ENCODE measurements around the gene ACER1.
A peak's percentile ranks its signal among the peaks of the same experiment; 100 is the strongest.

Gene ACER1

GRCh38 chr19:6267552-6268381 is 65.6 kb downstream of the ACER1 start:
- DNase-seq (ENCODE audit: low read depth), result no peak

GRCh38 chr19:6264803-6265202 is 68.6 kb downstream of the ACER1 start:
- no peak for DNase-seq (ENCODE audit: low read depth)

DNA sequence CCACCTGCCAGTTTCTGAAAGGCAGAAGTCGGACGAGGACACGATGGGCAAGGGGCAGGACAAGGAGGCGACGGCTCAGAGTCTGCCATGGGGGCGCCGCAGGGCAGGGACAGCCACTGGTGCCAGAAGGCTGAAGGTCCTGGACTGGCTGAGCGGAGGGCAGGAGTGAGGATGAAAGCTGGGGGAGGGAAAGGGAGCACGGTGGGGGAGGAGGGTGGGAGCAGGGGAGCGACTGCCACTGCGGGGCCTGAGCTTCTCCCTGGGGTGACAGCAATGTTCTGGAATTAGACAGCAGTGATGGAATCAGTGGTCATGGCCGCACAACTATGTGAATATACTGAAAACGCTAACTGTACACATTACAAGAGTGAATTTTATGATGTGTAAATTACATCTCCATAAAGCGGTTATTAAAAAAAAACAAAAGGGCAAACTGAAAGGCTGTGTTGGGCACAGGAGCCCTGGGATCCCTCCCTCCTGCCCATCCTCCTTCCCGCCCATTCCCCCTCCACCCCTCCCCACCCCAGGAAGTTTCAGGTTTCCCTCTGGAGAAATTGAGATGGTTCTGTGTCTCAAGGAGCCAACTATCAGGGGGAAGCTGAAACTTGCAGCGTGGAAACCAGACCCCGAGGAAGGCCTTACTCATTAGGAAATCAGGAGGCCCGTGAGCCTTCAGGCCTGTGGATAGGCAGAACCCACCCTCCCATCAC is 69.5 kb downstream of the ACER1 start:
- DNase-seq (ENCODE audit: low read depth), result peak; percentile 85

DNA sequence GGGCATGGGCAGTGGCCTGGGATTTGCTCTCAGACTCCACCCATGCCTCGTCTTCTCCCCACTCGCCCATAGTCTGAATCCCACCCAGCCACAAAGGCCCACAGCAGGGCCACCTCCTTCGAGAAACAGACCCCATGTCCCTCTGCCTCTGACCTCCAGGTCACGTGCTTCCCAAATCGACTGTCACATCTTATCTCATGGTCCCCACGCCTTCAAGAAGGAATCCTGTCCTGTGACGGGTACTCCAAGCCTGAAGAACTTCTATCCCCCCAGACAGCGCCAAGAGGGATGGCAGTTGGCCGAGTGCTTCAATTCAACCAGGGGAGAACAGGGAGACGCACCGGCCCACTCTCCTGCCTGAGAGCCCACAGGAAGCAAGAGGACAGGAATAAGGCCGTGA is 70.1 kb downstream of the ACER1 start:
- DNase-seq (ENCODE audit: low read depth), result no peak

DNA sequence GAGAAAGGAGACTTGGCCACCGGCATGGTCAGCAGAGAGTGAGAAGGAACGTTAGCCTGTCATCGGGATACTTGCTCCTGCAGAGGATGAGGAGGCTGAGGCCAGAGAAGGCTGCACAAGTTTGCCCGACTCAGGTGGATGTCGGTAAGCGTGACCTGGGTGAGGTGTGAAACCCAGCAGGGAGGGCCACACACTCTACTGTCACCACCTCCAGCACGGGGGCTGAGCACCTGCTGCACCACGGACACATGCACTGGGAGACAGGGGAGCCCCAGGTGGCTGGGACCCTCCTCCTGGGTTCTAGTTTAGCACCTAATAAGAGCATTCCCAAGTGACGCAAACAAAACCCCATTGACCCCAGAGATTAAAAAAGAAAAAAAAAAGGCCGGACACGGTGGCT is 70.9 kb downstream of the ACER1 start:
- DNase-seq (ENCODE audit: low read depth), result no peak

DNA sequence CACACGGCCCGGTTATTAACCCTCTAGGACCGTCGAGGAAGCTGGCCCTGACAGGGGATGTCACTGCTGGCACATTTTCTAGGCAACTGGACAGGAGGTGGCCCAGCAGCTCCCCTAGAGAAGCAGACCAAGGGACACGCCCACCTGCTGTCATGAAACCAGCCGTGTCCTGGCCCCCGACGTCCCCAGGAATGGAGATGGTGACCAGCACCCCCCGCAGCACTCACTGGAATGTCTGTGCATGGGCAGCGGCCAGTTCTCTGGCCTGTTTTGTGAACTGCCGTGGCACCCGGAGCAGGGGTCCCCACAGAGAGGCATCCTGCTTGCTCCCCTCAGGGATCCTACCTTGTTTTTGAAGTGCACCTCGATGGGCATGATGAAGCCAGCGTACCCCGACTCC is 71.5 kb downstream of the ACER1 start:
- DNase-seq (ENCODE audit: low read depth), result no peak

DNA sequence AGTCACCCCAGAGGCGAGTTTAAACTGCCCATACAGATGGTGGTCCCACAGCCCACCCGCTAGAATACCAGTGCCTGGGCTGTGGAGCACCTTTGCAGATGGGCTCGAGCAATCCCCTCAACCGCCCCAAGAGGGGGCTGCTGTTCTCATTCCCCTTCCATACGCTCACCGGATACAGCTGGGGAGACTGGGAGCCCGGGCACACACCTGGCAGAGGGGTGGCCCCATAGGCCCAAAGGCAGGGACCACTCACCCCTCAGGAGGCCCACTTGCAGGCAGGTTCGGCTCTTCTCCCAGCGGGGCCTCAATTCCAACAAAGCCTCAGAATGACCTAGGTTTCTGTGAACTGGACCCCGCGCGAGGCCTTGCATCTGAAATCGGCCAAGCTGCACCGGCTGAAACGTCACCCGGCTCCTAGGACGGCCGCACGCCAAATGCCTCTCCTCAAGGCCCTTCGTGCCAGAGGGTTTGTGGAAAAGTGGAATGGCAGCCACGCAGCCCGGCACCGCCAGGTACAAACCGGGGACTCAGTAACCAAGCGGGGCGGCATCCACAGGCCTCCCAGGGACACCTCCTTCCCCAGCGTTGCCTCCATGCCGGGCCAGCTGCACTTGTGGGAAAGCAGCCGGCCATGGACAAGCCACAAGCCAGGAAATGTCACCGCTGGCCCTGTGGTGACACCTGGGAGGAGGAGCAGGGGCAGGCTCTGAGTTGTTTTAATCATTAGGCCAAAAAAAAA is 72.3 kb downstream of the ACER1 start:
- DNase-seq (ENCODE audit: low read depth), result no peak

DNA sequence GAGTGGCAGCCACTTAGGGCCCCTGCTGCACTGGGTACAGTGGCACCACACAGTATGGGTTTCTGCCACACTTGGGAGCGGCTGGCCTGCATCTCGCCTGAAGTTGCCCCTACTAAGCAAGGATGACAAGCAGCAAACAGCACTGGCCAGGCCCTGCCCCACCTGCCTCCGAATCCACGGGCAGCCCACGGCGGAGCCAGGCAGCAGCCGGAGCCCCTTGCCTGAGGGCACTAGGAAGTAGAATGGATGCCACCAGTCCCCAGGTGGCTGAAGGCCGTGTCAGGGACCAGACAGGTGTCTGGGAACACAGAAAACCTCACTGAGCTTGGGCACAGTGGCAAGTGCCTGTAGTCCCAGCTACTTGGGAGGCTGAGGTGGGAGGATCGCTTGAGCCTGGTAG is 73.0 kb downstream of the ACER1 start:
- DNase-seq (ENCODE audit: low read depth), result no peak

DNA sequence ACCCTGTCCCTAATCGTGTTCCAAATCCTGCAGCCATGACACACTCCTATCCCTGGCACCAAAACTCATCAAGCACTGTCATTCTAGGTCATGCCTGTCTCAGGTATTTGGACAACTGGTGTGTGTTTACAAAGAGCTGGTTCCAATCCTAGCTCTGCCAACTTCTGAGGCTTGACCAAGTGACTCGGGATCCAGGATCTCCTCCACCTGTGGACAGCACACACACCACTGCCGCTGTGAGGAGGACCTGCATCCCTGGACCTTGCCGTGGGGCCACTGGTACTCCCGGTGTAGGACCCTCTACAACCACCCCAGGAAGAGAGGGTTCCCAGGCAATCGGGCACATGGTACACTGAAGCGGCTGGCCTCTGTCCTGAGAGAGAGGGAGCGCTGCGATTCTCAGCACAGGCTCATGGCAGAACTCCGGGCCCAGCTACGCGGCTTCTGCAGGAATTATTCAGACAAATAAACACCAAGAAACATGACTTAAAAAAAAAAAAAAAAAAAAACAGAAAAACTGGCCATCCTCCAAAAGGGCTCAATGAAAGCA is 74.0 kb downstream of the ACER1 start:
- peak; percentile 66 for DNase-seq (ENCODE audit: low read depth)

DNA sequence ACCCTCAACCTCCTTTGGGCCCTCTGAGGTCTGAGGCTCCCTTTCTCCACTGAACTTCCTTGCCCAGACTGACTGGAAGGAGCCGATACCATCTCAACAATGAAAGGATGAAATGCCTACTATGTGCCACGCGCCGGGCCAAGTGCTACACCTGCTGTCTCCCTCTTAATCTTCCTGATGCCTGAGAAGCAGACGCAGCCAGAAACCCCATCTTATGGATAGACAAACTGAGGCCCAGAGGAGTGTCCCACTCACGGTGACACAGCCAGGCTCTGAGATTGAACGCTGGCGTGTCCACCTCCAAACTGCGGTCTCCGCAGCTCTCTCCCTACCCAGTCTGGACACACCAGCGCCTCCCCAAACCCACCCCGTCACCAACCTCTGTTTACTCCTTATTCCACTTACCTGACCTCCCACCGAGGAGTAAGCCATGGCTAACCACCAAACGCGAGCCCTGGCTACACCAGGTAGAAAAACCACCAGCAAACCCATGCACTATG is 74.5 kb downstream of the ACER1 start:
- no peak for DNase-seq (ENCODE audit: low read depth)
